K562 (cell line): Measurements from ENCODE around the gene TRPC4AP. TPM values are rescaled to one million over a fixed set of nuclear protein-coding genes. Genes with fewer than 3 reads are reported as not detected.

Experiments used
- DPF2 ChIP-seq: fragments of 450-650 bp; IDR thresholded peaks from 2 replicates; pipeline ENCODE4 v1.6.1; 2016
- E2F1 ChIP-seq: sonication (generic); formaldehyde crosslinking; IDR thresholded peaks from 2 replicates; pipeline ENCODE4 v1.8.1; 2023; ENCODE audit warnings: mild to moderate bottlenecking, missing genetic modification reagents, moderate library complexity
- ELF4 ChIP-seq: fragments of 450-650 bp; formaldehyde crosslinking; IDR thresholded peaks from 2 replicates; pipeline ENCODE4 v1.4.0; 2022; ENCODE audit warnings: missing genetic modification characterization
- FOXA3 ChIP-seq, 2 experiments: fragments of 450-650 bp in 1 of 2; sonication (generic) in 1 of 2; formaldehyde crosslinking; IDR thresholded peaks in 1 of 2; conservative IDR thresholded peaks in 1 of 2; 2 replicates each; pipeline versions ENCODE4 v1.4.0 to v1.8.0; 2020 to 2022; ENCODE audit warnings: mild to moderate bottlenecking in 2 of 2, missing genetic modification reagents in 1 of 2
- KAT7 ChIP-seq: sonication (generic); formaldehyde crosslinking; IDR thresholded peaks from 2 replicates; pipeline ENCODE4 v1.8.0; 2022; ENCODE audit warnings: missing genetic modification reagents, mild to moderate bottlenecking, borderline replicate concordance
- KLF6 ChIP-seq: fragments of 250-450 bp; sonication (Bioruptor Pico); IDR thresholded peaks from 2 replicates; pipeline ENCODE4 v1.4.0; 2020; ENCODE audit warnings: mild to moderate bottlenecking, moderate library complexity, borderline replicate concordance
- PRPF4 ChIP-seq: fragments of 200-400 bp; formaldehyde crosslinking; IDR thresholded peaks from one replicate; pipeline ENCODE4 v1.6.1; 2017; ENCODE audit warnings: low read length, low read depth, mild to moderate bottlenecking; ENCODE audit not compliant: insufficient read depth, poor library complexity, severe bottlenecking
- PTBP1 ChIP-seq: fragments of 200-400 bp; formaldehyde crosslinking; IDR thresholded peaks from 2 replicates; pipeline ENCODE4 v1.6.1; 2017; ENCODE audit warnings: low read depth, low read length
- RBM34 ChIP-seq: fragments of 200-400 bp; formaldehyde crosslinking; IDR thresholded peaks from 2 replicates; pipeline ENCODE4 v1.6.1; 2018; ENCODE audit warnings: low read length, borderline replicate concordance; ENCODE audit not compliant: insufficient read depth
- RFX5 ChIP-seq: IDR thresholded peaks from 2 replicates; pipeline ENCODE4 v1.6.1; 2011; ENCODE audit warnings: low read depth, mild to moderate bottlenecking, improper control_type of control experiment, low read length
- STAT5B ChIP-seq: fragments of 250-450 bp; sonication (Bioruptor Pico); IDR thresholded peaks from 2 replicates; pipeline ENCODE4 v1.8.0; 2021; ENCODE audit warnings: mild to moderate bottlenecking, inconsistent platforms
- TARDBP ChIP-seq: fragments of 450-650 bp; IDR thresholded peaks from 2 replicates; pipeline ENCODE4 v1.6.1; 2016
- TBL1XR1 ChIP-seq, 2 experiments: IDR thresholded peaks; 2 replicates each; pipeline ENCODE4 v1.6.1; 2012; ENCODE audit warnings: improper control_type of control experiment in 2 of 2, low read length in 2 of 2, mild to moderate bottlenecking in 1 of 2
- U2AF2 ChIP-seq: fragments of 200-400 bp; formaldehyde crosslinking; optimal IDR thresholded peaks from 2 replicates; pipeline ENCODE3; 2017; ENCODE audit warnings: low read depth, mild to moderate bottlenecking, low read length
- ZFP1 ChIP-seq: fragments of 450-650 bp; formaldehyde crosslinking; IDR thresholded peaks from 2 replicates; pipeline ENCODE4 v1.4.0; 2020; ENCODE audit warnings: mild to moderate bottlenecking, mixed read lengths
- ZNF133 ChIP-seq: fragments of 250-450 bp; sonication (Bioruptor Pico); IDR thresholded peaks from 2 replicates; pipeline ENCODE4 v1.4.0; 2020; ENCODE audit warnings: mild to moderate bottlenecking
- ZNF589 ChIP-seq: fragments of 200-800 bp; sonication (Bioruptor generic); IDR thresholded peaks from 2 replicates; pipeline ENCODE4 v1.6.1; 2016; ENCODE audit warnings: low read depth, missing genetic modification characterization, missing compliant biosample characterization
- ZNF75A ChIP-seq: fragments of 450-650 bp; formaldehyde crosslinking; IDR thresholded peaks from 2 replicates; pipeline ENCODE4 v1.4.0; 2020; ENCODE audit warnings: mild to moderate bottlenecking
- polyA plus RNA-seq, 8 experiments: library from polyadenylated mRNA; depleted of rRNA in 4 of 8; stranded (reverse) in 5 of 8; unstranded in 3 of 8; fragments of >200 nt; fragmentation: Nextera tagmentation in 2 of 8; fragmentation: Illumina TruSeq in 1 of 8; extraction: Ambion mirVana in 2 of 8; extraction: Trizol in 1 of 8; gene quantifications; 2 replicates each; pipeline versions ENCODE4 v1.2.1 to v1.2.3, GENCODE V29; 2011 to 2014; ENCODE audit warnings: inconsistent platforms in 1 of 8, missing spikeins in 1 of 8
- total RNA-seq, 7 experiments: library from RNA; depleted of rRNA in 6 of 7; stranded (reverse); fragments of >200 nt in 6 of 7; fragmentation: Illumina TruSeq in 2 of 7; extraction: Trizol in 2 of 7; gene quantifications; 2 replicates each; pipeline versions ENCODE4 v1.2.1 to v1.2.3, GENCODE V29; 2011 to 2021; ENCODE audit warnings: low replicate concordance in 1 of 7
- TF ChIP-seq, protein P1 (sequence below): fragments of 450-650 bp; IDR thresholded peaks from 2 replicates; pipeline ENCODE4 v1.6.1; 2017; ENCODE audit warnings: mild to moderate bottlenecking, moderate library complexity
- TF ChIP-seq, protein P2 (sequence below), 2 experiments: fragments of 450-650 bp in 1 of 2; IDR thresholded peaks; 2 replicates each; pipeline ENCODE4 v1.6.1; 2011 to 2017; ENCODE audit warnings: low read depth in 2 of 2, antibody characterized with exemption in 1 of 2, borderline replicate concordance in 1 of 2, low read length in 1 of 2, mild to moderate bottlenecking in 1 of 2, mixed read lengths in 1 of 2; ENCODE audit not compliant: control insufficient read depth in 1 of 2

The TRPC4AP gene
- total and polyA plus RNA-seq, 9 of the 15 experiments (the other 6 are each of a cell fraction or from before 2014, with no cell fraction given): 2.3 to 70.3 (median 33.3) TPM

GRCh38 chr20:35092524-35093266, at the start of gene TRPC4AP (continued):
- TF ChIP-seq ZNF75A (peak; percentile 92), KAT7 (CRISPR knock-in tag) (no peak; the same call in 1 of the 2 replicates), FOXA3 (CRISPR knock-in tag; conservative IDR thresholded peaks at IDR 0.05 in 1 of 2, IDR thresholded peaks at IDR 0.05 in 1 of 2) (no peak), STAT5B (CRISPR knock-in tag) (no peak), RFX5 (no peak), TARDBP (no peak), TBL1XR1 (IDR thresholded peaks at IDR 0.05; ENCODE audit: low read length in 2 of 2) (no peak), ZFP1 (no peak), KLF6 (CRISPR knock-in tag) (no peak; the same call in 1 of the 2 replicates), E2F1 (CRISPR knock-in tag) (no peak; the same call in 1 of the 2 replicates), ZNF589 (peak; percentile 94), ZNF133 (no peak), RBM34 (no peak), DPF2 (no peak; the same call in 1 of the 2 replicates), PTBP1 (no peak), ELF4 (0 out of 2 replicates have a peak, but pooled peaks have one; percentile 12), U2AF2 (no peak), PRPF4 (peak; percentile 61)
- TF ChIP-seq, protein P1, sequence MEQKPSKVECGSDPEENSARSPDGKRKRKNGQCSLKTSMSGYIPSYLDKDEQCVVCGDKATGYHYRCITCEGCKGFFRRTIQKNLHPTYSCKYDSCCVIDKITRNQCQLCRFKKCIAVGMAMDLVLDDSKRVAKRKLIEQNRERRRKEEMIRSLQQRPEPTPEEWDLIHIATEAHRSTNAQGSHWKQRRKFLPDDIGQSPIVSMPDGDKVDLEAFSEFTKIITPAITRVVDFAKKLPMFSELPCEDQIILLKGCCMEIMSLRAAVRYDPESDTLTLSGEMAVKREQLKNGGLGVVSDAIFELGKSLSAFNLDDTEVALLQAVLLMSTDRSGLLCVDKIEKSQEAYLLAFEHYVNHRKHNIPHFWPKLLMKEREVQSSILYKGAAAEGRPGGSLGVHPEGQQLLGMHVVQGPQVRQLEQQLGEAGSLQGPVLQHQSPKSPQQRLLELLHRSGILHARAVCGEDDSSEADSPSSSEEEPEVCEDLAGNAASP: no peak
- TF ChIP-seq, protein P2, sequence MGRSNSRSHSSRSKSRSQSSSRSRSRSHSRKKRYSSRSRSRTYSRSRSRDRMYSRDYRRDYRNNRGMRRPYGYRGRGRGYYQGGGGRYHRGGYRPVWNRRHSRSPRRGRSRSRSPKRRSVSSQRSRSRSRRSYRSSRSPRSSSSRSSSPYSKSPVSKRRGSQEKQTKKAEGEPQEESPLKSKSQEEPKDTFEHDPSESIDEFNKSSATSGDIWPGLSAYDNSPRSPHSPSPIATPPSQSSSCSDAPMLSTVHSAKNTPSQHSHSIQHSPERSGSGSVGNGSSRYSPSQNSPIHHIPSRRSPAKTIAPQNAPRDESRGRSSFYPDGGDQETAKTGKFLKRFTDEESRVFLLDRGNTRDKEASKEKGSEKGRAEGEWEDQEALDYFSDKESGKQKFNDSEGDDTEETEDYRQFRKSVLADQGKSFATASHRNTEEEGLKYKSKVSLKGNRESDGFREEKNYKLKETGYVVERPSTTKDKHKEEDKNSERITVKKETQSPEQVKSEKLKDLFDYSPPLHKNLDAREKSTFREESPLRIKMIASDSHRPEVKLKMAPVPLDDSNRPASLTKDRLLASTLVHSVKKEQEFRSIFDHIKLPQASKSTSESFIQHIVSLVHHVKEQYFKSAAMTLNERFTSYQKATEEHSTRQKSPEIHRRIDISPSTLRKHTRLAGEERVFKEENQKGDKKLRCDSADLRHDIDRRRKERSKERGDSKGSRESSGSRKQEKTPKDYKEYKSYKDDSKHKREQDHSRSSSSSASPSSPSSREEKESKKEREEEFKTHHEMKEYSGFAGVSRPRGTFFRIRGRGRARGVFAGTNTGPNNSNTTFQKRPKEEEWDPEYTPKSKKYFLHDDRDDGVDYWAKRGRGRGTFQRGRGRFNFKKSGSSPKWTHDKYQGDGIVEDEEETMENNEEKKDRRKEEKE (IDR thresholded peaks at IDR 0.05; ENCODE audit: borderline replicate concordance in 1 of 2, control insufficient read depth in 1 of 2, low read depth in 2 of 2, low read length in 1 of 2): peak in 1 of 2 experiments; percentile 82; a peak in 1 of 4 replicates
